ENCODE results near the gene RAB40C. TPM values are rescaled to one million over a fixed set of nuclear protein-coding genes. Genes with fewer than 3 reads are reported as not detected.

The RAB40C gene
- polyA plus RNA-seq, 2 of the 4 experiments (the other 2 are of a cell fraction), result 4.4 to 9.7 TPM

DNA sequence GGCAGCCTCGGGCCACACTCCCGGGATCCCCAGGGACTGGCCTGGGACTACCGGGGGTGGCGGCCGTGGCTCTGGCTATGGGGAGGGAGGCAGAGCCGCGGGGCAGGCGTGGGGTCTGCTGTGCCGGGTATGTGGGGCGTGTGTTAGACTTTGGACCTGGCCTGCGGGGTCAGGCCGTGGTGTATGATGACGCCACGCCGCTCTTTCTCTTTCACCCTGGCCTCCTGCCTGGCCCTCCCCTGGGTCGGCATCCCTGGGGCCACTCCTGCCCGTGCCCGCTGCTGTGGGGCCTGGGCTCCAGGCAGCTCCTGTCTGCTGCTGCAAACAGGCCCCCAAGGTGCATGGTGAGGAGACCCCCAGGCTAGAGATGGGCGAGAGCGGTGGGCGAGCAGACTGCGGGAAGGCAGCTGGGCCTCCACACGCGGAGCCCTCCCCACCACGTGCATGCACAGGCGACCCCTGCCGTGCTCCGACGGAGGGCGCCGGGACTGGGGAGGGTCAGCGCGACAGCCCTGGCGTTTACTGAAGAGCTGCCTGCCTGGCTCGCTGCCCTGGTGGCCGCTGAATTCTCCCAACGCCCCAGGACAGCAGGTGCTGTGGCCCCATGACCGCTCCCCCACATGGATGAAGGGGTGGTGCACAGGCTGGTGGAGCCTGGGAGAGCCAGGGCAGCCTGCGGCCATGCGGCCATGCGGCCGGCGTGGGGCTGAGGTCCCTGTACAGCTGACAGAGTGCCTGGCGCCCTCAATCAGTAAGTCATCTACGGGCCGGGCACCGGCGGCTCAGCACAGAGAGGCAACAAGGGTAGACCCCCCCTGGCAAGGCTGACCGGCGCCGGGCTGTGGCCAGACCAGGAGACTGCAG, 46.3 kb upstream of the RAB40C start:
- FAIRE-seq (no peak), ATAC-seq (no peak), DNase-seq (ENCODE audit: low read depth in 1 of 2, low spot score in 1 of 2) (no peak)
- no peak overlapping the region for H3K4me3 ChIP-seq
- peaks cover 5% of the 10 kb centered on the region; the same call in 1 of the 3 replicates for H3K4me1 ChIP-seq
- WGBS (ENCODE audit: missing lambda C conversion rate), result 98% methylated on average over 16 of the region's 51 CpGs
- TF ChIP-seq NFE2L2 (conservative IDR thresholded peaks at IDR 0.05; ENCODE audit: low read length) (no peak), FOSB (CRISPR knock-in tag; IDR thresholded peaks at IDR 0.05) (no peak), RNF2 (IDR thresholded peaks at IDR 0.05; ENCODE audit: borderline replicate concordance, low read depth) (no peak), POLR2A (IDR thresholded peaks at IDR 0.05; ENCODE audit: low read length) (no peak), RAD21 (conservative IDR thresholded peaks at IDR 0.05 in 1 of 2, IDR thresholded peaks at IDR 0.05 in 1 of 2) (no peak), RARB (CRISPR knock-in tag; IDR thresholded peaks at IDR 0.05) (no peak), CHD4 (IDR thresholded peaks at IDR 0.05; ENCODE audit: borderline replicate concordance) (no peak)
- TF ChIP-seq, protein P1, sequence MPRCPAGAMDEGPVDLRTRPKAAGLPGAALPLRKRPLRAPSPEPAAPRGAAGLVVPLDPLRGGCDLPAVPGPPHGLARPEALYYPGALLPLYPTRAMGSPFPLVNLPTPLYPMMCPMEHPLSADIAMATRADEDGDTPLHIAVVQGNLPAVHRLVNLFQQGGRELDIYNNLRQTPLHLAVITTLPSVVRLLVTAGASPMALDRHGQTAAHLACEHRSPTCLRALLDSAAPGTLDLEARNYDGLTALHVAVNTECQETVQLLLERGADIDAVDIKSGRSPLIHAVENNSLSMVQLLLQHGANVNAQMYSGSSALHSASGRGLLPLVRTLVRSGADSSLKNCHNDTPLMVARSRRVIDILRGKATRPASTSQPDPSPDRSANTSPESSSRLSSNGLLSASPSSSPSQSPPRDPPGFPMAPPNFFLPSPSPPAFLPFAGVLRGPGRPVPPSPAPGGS (IDR thresholded peaks at IDR 0.05), result no peak
- H3K4me2 ChIP-seq, result no peak overlapping the region
- H3K27ac ChIP-seq, result no peak overlapping the region
- POLR2A ChIA-PET, result no interaction called here
- CTCF ChIA-PET, result interaction anchor here (0.8 to 1.6 kb wide), 5 partner anchors 9 to 117 kb away, joined by 3 read pairs; no protein-coding TSS in a partner anchor
- H3K9me3 ChIP-seq, result no peaks in the 10 kb centered on the region

- POLR2A ChIA-PET, result no interaction called here
- WGBS (ENCODE audit: missing lambda C conversion rate), result 97% methylated on average over 39 of the region's 46 CpGs
- no peaks in the 10 kb centered on the region for H3K9me3 ChIP-seq
- ATAC-seq (no peak), FAIRE-seq (no peak), DNase-seq (ENCODE audit: low read depth in 1 of 2, low spot score in 1 of 2) (no peak)
- H3K4me1 ChIP-seq, result peaks cover 4% of the 10 kb centered on the region; the same call in 1 of the 3 replicates
- no peak overlapping the region for H3K4me3 ChIP-seq
- no peak overlapping the region for H3K4me2 ChIP-seq
- TF ChIP-seq PBX3 (IDR thresholded peaks at IDR 0.05) (no peak), HOXB13 (CRISPR knock-in tag; IDR thresholded peaks at IDR 0.05; ENCODE audit: low read depth) (no peak), CTCF (IDR thresholded peaks at IDR 0.05) (no peak), REST (IDR thresholded peaks at IDR 0.05) (no peak), ATOH8 (CRISPR knock-in tag; IDR thresholded peaks at IDR 0.05; ENCODE audit: low read depth) (no peak), MYC (IDR thresholded peaks at IDR 0.05; ENCODE audit: borderline replicate concordance, low read length) (no peak), TFCP2L1 (CRISPR knock-in tag; IDR thresholded peaks at IDR 0.05) (no peak), EP300 (IDR thresholded peaks at IDR 0.05) (no peak), CHD4 (IDR thresholded peaks at IDR 0.05; ENCODE audit: borderline replicate concordance) (no peak), KDM5A (IDR thresholded peaks at IDR 0.05) (no peak), RARB (CRISPR knock-in tag; IDR thresholded peaks at IDR 0.05) (no peak)
- CTCF ChIA-PET, result no interaction called here
- H3K27ac ChIP-seq, result no peak overlapping the region
Observed at GRCh38 chr16:544517-544916, 45.3 kb upstream of the RAB40C start.

Data from A549 (cell line).